Activated T-cell treated with anti-CD3 and anti-CD28 coated beads, Interleukin-2, amount 50 U/mL, for 24 hours (primary cell): ENCODE results near the gene MYCN.
"Not testable (repeated sequence)": the region's sequence is repeated elsewhere in the genome, so short reads cannot be mapped to it uniquely, and the experiment has no call there.

Source experiments
- DNase-seq: peaks from one replicate; pipeline ENCODE4 v3.0.0-alpha.2; 2020
- H3K27ac Mint-ChIP-seq: 2 replicates; pipeline ENCODE4 v1.8.0; 2020; ENCODE audit warnings: mild to moderate bottlenecking, mixed read lengths
- H3K27me3 Mint-ChIP-seq: 2 replicates; pipeline ENCODE4 v1.8.0; 2020; ENCODE audit warnings: mixed read lengths
- H3K36me3 Mint-ChIP-seq: 2 replicates; pipeline ENCODE4 v1.8.0; 2020; ENCODE audit warnings: low read depth, mixed read lengths
- H3K4me1 Mint-ChIP-seq: 2 replicates; pipeline ENCODE4 v1.8.0; 2020; ENCODE audit warnings: low read depth, mixed read lengths
- H3K4me3 Mint-ChIP-seq: 2 replicates; pipeline ENCODE4 v1.8.0; 2020; ENCODE audit warnings: mild to moderate bottlenecking, moderate library complexity, mixed read lengths
- H3K9me3 Mint-ChIP-seq: 2 replicates; pipeline ENCODE4 v1.8.0; 2020; ENCODE audit warnings: mixed read lengths

MYCN gene

DNA sequence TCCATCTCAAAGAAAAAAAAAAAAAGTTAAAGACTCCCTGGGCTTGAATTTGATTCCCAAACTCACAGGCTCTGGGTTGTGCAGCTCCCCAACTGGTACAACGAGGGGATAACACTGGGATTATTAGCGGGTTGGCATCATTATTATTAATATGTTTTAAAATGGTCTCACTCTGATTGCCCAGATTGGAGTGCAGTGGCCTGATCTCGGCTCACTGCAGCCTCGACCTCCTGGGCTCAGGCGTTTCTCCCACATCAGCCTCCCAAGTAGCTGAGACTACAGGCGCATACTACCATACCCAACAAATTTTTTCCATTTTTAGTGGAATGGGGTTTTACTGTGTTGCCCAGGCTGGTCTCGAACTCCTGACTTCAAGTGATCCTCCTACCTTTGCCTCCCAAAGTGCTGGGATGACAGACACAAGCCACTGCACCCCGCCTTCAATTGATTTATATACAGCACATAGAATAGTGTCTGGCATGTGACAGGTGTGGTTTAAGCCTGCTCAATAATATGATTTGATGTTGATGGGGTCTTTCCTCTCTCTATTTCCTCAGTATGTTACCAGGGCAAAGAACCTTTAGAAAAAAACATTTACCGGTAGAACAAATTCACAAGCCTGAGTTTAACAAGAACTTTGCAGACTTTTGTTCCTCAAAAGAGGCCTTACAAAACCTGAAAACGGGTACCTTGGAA, 12.2 kb downstream of the MYCN start:
- no peak overlapping the region for H3K27ac Mint-ChIP-seq
- H3K4me1 Mint-ChIP-seq = no peaks in the 10 kb centered on the region
- peaks cover 3% of the 10 kb centered on the region for H3K27me3 Mint-ChIP-seq
- H3K36me3 Mint-ChIP-seq = no peaks in the 10 kb centered on the region
- no peaks in the 10 kb centered on the region for H3K9me3 Mint-ChIP-seq
- no peak overlapping the region for H3K4me3 Mint-ChIP-seq
- DNase-seq = no peak

DNA sequence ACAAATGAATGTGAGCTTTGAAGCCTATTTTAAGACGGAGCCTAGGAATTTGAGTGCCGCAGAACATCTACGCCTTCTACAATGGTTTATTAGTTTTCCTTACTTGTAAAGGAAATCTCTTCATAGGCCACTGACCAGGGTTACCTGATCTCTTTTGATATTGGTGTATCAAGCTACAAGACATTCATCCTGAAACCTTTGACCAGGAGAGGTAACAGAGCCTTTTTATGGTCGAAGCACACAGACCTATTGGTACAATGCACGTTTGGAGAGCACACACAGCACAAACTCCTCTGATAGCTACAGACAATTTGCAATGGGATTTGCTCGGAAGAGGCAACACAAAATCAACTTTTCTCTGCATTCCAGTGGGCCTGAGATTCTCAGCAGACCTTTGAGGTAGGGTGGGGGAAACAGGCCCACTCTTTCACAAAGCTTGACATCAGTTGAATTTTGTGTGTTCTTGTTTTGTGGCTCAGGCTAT, 12.8 kb downstream of the MYCN start:
- DNase-seq = no peak
- Mint-ChIP-seq H3K4me1 (no peaks in the 10 kb centered on the region), H3K36me3 (no peaks in the 10 kb centered on the region), H3K4me3 (no peak overlapping the region), H3K27me3 (peaks cover 3% of the 10 kb centered on the region), H3K27ac (no peak overlapping the region), H3K9me3 (no peaks in the 10 kb centered on the region)

DNA sequence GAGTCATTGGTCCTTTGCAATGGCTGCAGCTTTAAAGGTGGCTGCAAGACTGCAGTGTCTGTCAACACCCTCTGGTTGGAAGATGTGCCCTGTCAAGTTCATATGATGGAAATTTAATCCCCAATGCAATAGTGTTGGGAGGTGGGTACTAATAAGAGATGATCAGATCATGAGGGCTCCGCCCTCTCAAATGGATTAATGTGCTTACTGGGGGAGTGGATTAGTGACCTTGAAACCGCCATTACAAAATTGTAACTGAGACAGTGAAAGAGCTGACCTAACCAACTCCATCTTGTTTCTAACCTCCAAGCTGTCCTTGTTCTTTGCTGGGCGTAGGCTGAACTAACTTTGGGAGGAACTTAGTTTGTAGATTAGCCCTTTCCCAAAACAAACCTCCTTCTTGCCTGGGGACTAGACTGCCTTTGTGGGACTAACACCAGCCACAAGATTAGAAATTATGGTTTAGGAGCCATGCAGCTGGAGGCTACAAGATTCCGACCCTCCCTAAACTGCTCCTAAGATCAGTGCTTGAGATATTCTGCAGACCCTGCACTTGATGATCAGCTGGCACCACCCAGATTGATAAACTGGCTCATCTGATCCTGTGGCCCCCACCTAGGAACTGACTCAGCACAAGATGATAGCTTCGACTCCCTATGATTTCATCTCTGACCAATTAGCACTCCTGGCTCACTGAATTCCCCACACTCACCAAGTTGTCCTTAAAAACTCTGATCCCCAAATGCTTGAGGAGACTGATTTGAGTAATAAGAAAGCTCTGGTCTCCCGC, 13.7 kb downstream of the MYCN start:
- Mint-ChIP-seq H3K36me3 (no peaks in the 10 kb centered on the region), H3K27ac (no peak overlapping the region), H3K27me3 (no peaks in the 10 kb centered on the region), H3K4me3 (no peak overlapping the region), H3K4me1 (no peaks in the 10 kb centered on the region), H3K9me3 (no peaks in the 10 kb centered on the region)
- no peak for DNase-seq

DNA sequence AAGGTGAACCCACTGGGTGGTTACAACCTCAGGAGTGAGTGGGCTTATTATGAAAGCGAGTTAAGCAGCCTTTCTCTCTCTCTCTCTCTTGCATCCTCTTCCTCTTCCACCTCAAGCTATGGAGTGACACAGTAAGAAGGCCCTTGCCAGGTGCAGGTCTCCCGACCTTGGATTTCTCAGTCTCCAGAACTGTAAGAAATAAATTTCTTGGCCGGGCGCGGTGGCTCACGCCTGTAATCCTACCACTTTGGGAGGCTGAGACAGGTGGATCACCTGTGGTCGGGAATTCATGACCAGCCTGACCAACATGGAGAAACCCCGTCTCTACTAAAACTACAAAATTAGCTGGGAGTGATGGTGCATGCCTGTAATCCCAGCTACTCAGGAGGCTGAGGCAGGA, 14.4 kb downstream of the MYCN start:
- no peaks in the 10 kb centered on the region for H3K4me1 Mint-ChIP-seq
- no peaks in the 10 kb centered on the region for H3K9me3 Mint-ChIP-seq
- no peaks in the 10 kb centered on the region for H3K27me3 Mint-ChIP-seq
- DNase-seq = no peak
- no peak overlapping the region for H3K4me3 Mint-ChIP-seq
- no peak overlapping the region for H3K27ac Mint-ChIP-seq
- H3K36me3 Mint-ChIP-seq = no peaks in the 10 kb centered on the region

DNA sequence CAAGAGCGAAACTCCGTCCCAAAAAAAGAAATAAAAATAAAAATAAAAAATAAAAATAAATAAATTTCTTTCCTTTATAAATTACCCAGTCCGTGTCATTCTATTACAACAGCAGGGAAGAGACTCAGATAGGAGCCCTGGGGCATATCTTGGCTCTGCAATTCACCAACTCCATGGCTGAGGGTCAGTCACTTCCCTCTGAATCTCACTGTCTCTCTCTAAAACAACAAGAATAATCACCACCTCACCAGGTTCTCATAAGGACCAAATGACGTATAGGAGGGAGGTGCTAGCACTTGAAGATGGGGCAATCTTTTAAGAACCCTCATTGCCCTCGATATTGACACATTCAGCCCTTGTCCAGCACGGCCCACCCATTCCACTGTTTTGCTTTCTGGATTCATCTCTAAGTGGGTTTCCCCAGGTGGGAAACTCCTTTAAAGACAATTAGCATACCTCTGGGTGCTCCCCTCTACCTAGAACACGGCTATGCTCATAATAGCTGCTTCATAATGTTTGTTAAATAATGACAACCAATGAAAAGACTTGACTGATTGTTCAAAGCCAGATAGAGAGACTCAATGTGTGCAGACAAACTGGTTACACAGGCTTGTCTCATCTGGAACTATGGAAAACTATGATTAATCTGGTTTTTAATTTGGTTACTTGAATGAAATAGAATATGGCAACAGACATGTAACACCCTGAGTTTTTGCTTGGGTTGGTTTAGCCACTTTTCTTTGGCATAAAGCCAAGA, 15.1 kb downstream of the MYCN start:
- DNase-seq = no peak
- no peak overlapping the region for H3K4me3 Mint-ChIP-seq
- no peaks in the 10 kb centered on the region for H3K36me3 Mint-ChIP-seq
- H3K27ac Mint-ChIP-seq = no peak overlapping the region
- H3K27me3 Mint-ChIP-seq = no peaks in the 10 kb centered on the region
- no peaks in the 10 kb centered on the region for H3K4me1 Mint-ChIP-seq
- no peaks in the 10 kb centered on the region for H3K9me3 Mint-ChIP-seq

DNA sequence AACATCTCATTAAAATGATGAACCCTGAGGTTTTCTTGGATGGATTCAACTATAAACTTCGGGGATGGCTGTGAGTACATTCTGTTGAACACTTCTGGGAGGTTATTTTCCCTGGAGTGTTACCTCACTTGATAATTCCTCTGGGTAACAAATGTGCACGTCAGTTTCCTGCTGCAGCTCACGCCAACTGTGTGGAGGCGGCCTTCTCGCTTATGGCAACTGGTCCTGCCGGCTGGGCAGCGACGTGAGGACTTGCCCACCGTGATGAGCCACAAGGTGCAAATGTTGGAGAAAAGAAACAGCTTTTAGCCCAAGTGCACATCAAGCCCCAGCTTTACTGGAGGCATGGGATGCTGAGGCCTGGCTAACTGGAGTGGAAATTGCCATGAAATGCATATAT, 15.9 kb downstream of the MYCN start:
- no peak for DNase-seq
- Mint-ChIP-seq H3K4me3 (no peak overlapping the region), H3K36me3 (no peaks in the 10 kb centered on the region), H3K9me3 (no peaks in the 10 kb centered on the region), H3K27ac (no peak overlapping the region), H3K4me1 (no peaks in the 10 kb centered on the region), H3K27me3 (no peaks in the 10 kb centered on the region)

DNA sequence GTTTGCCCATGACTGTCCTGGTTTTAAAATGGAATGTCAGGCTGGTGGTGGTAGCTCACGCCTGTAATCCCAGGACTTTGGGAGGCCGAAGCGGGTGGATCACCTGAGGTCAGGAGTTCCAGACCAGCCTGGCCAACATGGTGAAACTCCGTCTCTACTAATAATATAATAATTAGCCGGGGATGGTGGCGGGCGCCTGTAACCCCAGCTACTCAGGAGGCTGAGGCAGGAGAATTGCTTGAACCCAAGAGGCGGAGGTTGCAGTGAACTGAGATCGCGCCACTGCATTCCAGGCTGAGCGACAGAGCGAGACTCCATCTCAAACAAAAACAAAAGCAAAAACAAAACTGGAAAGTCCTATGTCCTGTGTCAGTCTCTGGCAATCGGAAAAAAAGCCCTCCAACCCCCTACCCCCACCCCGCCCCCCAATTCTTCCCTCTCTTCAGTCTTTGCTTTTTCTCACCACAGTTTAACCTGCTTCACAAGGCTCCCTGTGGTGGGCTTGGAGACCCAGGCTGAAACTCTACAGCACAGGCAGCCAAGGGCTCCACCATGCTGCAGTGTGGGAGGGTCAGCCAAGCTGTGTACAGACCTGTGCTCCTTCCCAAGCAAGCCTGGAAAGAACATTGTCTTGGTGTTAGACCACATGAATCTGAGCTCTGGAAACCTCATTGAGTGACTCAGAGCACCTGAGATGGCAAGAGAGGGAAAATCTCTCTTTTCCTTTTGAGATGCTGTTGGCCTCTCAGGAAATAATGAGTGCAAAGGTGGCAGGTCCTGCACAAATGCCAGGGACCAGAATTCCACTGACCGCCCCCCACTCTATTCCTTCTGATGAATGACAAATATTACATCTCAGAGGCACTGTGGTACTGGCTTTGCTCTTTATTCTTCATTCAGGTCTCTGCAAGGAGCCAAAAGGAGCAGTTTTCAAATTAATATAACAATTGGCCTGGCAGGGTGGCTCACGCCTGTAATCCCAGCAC, 16.7 kb downstream of the MYCN start:
- no peaks in the 10 kb centered on the region for H3K27me3 Mint-ChIP-seq
- no peaks in the 10 kb centered on the region for H3K9me3 Mint-ChIP-seq
- DNase-seq = no peak
- H3K4me3 Mint-ChIP-seq = no peak overlapping the region
- no peaks in the 10 kb centered on the region for H3K4me1 Mint-ChIP-seq
- no peak overlapping the region for H3K27ac Mint-ChIP-seq
- no peaks in the 10 kb centered on the region for H3K36me3 Mint-ChIP-seq

DNA sequence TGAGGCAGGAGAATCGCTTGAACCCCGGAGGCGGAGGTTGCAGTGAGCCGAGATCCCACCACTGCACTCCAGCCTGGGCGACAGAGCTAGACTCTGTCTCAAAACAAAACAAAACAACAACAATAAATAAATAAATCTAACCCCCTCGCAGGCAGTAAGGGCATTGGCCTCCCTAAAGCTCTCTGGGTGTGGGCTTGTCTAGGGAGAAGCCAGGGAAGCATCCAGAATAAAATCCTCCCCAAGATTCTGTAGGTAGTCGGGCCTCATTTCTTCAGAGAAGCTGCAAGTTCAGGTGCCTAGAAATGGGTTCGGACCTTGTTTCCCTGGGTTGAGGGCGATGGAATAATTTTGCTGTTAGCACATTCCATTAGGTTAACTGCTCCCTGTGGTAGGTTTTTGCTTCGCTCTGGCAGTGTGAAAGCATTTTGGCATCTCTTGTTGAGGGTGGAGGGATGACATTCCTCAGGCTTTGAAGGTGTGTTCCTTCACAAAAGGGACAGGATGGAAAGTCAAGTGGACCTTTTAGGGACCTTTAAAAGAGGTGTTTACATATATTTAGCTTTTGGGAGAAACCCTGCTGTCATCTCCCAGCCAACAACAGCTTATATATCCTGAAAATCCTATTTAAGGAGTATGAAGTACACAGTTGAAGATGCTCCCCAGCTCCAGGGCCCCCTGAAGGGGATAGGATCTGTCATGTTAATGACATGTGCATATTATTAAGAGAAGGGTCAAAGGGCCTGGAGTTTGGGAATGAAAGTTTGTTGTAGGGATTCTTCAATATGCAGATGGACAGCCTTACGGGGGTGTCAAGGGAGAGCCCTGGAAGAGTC, 17.7 kb downstream of the MYCN start:
- no peak overlapping the region for H3K4me3 Mint-ChIP-seq
- no peak overlapping the region for H3K27ac Mint-ChIP-seq
- no peaks in the 10 kb centered on the region for H3K27me3 Mint-ChIP-seq
- H3K9me3 Mint-ChIP-seq = no peaks in the 10 kb centered on the region
- H3K4me1 Mint-ChIP-seq = no peaks in the 10 kb centered on the region
- no peak for DNase-seq
- no peaks in the 10 kb centered on the region for H3K36me3 Mint-ChIP-seq

DNA sequence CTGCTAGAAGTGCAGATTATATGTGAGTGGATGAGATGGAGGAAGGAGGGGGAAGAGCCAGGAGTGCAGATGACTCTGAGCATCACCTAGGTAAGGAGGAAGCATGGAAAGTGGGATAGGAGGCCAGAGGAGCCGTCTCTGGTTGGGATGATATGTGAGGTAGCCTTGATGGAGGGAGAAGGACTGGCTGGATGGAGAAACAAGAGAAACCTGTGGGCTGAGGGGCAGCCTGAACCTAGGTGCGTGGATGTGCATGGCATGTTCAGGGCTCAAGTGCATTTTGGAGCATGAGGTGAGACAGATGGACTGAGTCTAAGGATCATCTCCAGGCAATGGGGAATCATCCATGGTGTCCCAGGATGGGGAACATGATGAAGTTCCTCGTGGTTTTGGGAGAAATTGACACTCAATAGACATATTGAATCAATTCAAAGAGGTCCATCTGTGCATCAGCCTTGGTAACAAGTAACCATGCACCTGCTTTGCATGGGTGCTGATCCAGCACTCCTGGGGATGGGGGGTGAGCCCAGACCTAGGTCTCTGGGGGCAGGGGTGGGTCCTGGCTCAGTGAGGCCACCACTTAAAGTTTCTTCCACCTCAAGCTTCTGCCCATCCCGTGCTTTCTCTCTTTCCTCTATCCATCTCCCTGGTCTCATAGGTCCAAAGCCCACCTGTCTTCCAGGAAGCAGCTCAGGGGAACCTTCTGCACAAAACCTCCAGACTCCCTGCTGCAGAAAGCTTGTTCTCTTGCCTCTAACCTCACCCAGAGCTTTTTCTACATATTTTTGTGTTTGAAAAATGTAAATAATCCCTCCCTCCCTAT, 19.2 kb downstream of the MYCN start:
- Mint-ChIP-seq H3K9me3 (no peaks in the 10 kb centered on the region), H3K27ac (no peak overlapping the region), H3K4me1 (peaks cover 4% of the 10 kb centered on the region), H3K36me3 (no peaks in the 10 kb centered on the region), H3K27me3 (no peaks in the 10 kb centered on the region), H3K4me3 (no peak overlapping the region)
- DNase-seq = no peak

DNA sequence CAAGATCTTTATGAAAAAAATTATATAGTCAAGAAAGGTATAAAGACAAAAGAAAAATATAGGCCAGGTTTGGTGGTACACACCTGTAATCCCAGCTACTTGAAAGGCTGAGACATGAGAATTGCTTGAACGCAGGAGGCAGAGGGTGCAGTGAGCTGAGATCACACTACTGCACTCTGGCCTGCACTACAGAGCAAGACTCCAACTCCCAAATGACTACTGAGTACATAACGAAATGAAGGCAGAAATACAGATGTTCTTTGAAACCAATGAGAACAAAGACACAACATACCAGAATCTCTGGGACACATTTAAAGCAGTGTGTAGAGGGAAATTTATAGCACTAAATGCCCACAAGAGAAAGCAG, 19.8 kb downstream of the MYCN start:
- not testable (repeated sequence) for H3K36me3 Mint-ChIP-seq, H3K4me3 Mint-ChIP-seq, H3K27me3 Mint-ChIP-seq, H3K27ac Mint-ChIP-seq, DNase-seq, H3K9me3 Mint-ChIP-seq, H3K4me1 Mint-ChIP-seq

DNA sequence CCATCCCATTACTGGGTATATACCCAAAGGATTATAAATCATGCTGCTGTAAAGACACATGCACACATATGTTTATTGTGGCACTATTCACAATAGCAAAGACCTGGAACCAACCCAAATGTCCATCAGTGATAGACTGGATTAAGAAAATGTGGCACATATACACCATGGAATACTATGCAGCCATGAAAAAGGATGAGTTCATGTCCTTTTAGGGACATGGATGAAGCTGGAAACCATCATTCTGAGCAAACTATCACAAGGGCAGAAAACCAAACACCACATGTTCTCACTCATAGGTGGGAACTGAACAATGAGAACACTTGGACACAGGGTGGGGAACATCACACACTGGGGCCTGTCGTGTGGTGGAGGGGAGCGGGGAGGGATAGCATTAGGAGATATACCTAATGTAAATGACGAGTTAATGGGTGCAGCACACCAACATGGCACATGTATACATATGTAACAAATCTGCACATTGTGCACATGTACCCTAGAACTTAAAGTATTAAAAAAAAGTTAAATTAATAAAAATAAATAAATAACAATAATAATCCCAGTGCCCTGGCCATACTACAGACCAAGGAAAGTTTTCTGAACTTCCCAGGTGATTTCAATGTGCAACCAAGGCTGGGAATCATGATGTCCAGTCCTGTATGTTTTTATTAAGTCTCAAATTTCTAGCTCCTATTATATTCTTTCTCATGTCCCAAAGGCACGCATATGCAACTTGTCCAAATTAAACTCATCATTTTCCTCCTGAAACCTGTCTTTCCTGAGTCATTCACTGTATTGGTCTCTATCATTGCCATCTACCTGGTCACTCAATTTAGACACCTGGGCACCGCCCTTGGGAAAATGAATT, 23.0 kb downstream of the MYCN start:
- not testable (repeated sequence) for DNase-seq, H3K9me3 Mint-ChIP-seq, H3K4me3 Mint-ChIP-seq, H3K36me3 Mint-ChIP-seq, H3K27ac Mint-ChIP-seq, H3K27me3 Mint-ChIP-seq
- peaks cover 35% of the 10 kb centered on the region for H3K4me1 Mint-ChIP-seq

DNA sequence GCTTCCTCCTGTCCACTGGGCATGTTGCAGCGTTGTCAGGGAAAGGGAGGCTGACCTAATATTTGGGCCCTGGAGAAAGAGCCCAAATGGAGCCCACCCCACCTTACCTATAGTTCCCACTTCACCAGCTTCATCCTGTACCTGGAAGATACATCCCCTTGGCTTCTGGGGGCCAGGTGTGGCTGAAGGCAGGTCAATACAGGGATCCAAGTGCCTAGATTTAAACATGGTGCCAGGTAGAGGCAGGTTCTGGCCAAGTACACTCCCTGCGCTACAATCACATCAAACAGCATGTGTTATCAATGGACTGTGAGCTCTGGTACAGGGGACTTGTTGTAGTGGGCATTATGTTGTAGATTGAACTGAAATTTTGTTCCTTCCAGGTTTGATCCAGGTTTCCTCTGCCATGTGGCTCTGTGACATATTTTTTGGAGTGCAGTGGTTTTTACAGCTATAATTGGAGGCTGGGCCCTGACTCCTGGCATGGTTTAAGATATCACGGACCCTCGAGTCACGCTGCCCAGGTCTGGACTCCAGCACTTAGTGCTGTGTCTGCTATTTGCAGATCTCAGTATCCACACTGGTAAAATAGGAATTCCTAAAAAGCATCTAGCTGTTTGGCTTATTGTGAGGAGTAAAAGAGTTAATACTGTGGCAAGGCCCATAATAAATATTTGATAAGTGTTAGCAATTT, 23.8 kb downstream of the MYCN start:
- Mint-ChIP-seq H3K27me3 (no peaks in the 10 kb centered on the region), H3K27ac (no peak overlapping the region), H3K36me3 (no peaks in the 10 kb centered on the region), H3K4me3 (no peak overlapping the region), H3K4me1 (peaks cover 43% of the 10 kb centered on the region), H3K9me3 (no peaks in the 10 kb centered on the region)
- DNase-seq = no peak
